Mesenchymal stem cell (in vitro differentiated cells and primary cell): Measurements from ENCODE around the gene CAMTA1.

Experiments
- DNase-seq: peaks from one replicate; pipeline ENCODE4 v3.0.0-alpha.2; 2013
- H2AFZ ChIP-seq: one replicate; pipeline ENCODE4 v1.6.1; 2013; ENCODE audit warnings: low read depth, mild to moderate bottlenecking, control low read depth, inconsistent platforms, low read length, moderate library complexity
- H2AK5ac ChIP-seq: 2 replicates; pipeline ENCODE4 v1.6.1; 2013; ENCODE audit warnings: low read length, moderate library complexity, mild to moderate bottlenecking, inconsistent platforms; ENCODE audit not compliant: severe bottlenecking
- H2BK120ac ChIP-seq: one replicate; pipeline ENCODE4 v1.6.1; 2013; ENCODE audit warnings: low read depth, mild to moderate bottlenecking, inconsistent platforms, low read length, moderate library complexity
- H2BK12ac ChIP-seq, 2 experiments: one replicate each; pipeline ENCODE4 v1.6.1; 2013; ENCODE audit warnings: inconsistent platforms in 2 of 2, low read length in 2 of 2, mild to moderate bottlenecking in 2 of 2, moderate library complexity in 2 of 2, control low read depth in 1 of 2
- H2BK15ac ChIP-seq: one replicate; pipeline ENCODE4 v1.6.1; 2013; ENCODE audit warnings: mild to moderate bottlenecking, low read depth, inconsistent platforms; ENCODE audit not compliant: poor library complexity, severe bottlenecking
- H2BK5ac ChIP-seq: 2 replicates; pipeline ENCODE4 v1.6.1; 2013; ENCODE audit warnings: low read depth, mild to moderate bottlenecking, low read length, control low read depth, inconsistent platforms; ENCODE audit not compliant: poor library complexity, severe bottlenecking
- H3K14ac ChIP-seq, 2 experiments: one replicate each; pipeline ENCODE4 v1.6.1; 2013; ENCODE audit warnings: inconsistent platforms in 2 of 2, low read length in 2 of 2, control low read depth in 1 of 2, mild to moderate bottlenecking in 1 of 2, moderate library complexity in 1 of 2
- H3K18ac ChIP-seq, 2 experiments: one replicate each; pipeline ENCODE4 v1.6.1; 2013; ENCODE audit warnings: inconsistent platforms in 2 of 2, low read length in 2 of 2, control low read depth in 1 of 2, low read depth in 1 of 2, mild to moderate bottlenecking in 1 of 2
- H3K23ac ChIP-seq, 2 experiments: one replicate each; pipeline ENCODE4 v1.6.1; 2013; ENCODE audit warnings: inconsistent platforms in 2 of 2, low read length in 2 of 2, mild to moderate bottlenecking in 2 of 2, moderate library complexity in 2 of 2, control low read depth in 1 of 2
- H3K27ac ChIP-seq: 2 replicates; pipeline ENCODE4 v1.5.1; 2013; ENCODE audit warnings: mild to moderate bottlenecking, moderate library complexity, low read length, control low read depth, inconsistent platforms; ENCODE audit not compliant: poor library complexity, severe bottlenecking
- H3K27me3 ChIP-seq, 2 experiments: 2 replicates each; pipeline versions ENCODE4 v1.6.1 to v1.7.0; 2013; ENCODE audit warnings: low read length in 2 of 2, mild to moderate bottlenecking in 2 of 2, moderate library complexity in 2 of 2, control low read depth in 1 of 2, inconsistent platforms in 1 of 2; ENCODE audit not compliant: control insufficient read depth in 1 of 2, insufficient read depth in 1 of 2
- H3K36me3 ChIP-seq, 2 experiments: 2 replicates each; pipeline versions ENCODE4 v1.6.1 to v1.7.0; 2013; ENCODE audit warnings: low read length in 2 of 2, control low read depth in 1 of 2, inconsistent platforms in 1 of 2, low read depth in 1 of 2, mild to moderate bottlenecking in 1 of 2; ENCODE audit not compliant: insufficient read depth in 2 of 2, control insufficient read depth in 1 of 2
- H3K4ac ChIP-seq, 2 experiments: one replicate each; pipeline ENCODE4 v1.6.1; 2013; ENCODE audit warnings: inconsistent platforms in 2 of 2, low read length in 2 of 2, mild to moderate bottlenecking in 2 of 2, moderate library complexity in 2 of 2, control low read depth in 1 of 2, low read depth in 1 of 2
- H3K4me1 ChIP-seq: 2 replicates; pipeline ENCODE4 v1.6.1; 2013; ENCODE audit warnings: low read depth, low read length, control low read depth; ENCODE audit not compliant: control insufficient read depth, insufficient read depth
- H3K4me2 ChIP-seq: 2 replicates; pipeline ENCODE4 v1.6.1; 2013; ENCODE audit warnings: low read length, mild to moderate bottlenecking, inconsistent platforms; ENCODE audit not compliant: poor library complexity, severe bottlenecking
- H3K4me3 ChIP-seq, 2 experiments: 2 replicates each; pipeline versions ENCODE4 v1.5.1 to v1.7.0; 2013; ENCODE audit warnings: low read length in 2 of 2, mild to moderate bottlenecking in 2 of 2, control low read depth in 1 of 2, low read depth in 1 of 2; ENCODE audit not compliant: insufficient read depth in 1 of 2
- H3K79me1 ChIP-seq: replicated peaks from 2 replicates; pipeline ENCODE4 v1.6.1; 2013; ENCODE audit warnings: mild to moderate bottlenecking, control low read depth, low read length, inconsistent platforms; ENCODE audit not compliant: poor library complexity, severe bottlenecking
- H3K9ac ChIP-seq: 2 replicates; pipeline ENCODE4 v1.7.0; 2013; ENCODE audit warnings: mild to moderate bottlenecking, low read length, moderate library complexity
- H3K9me3 ChIP-seq: 2 replicates; pipeline ENCODE4 v1.7.0; 2013; ENCODE audit warnings: mild to moderate bottlenecking, low read length; ENCODE audit not compliant: control insufficient read depth
- H4K8ac ChIP-seq: one replicate; pipeline ENCODE4 v1.6.1; 2013; ENCODE audit warnings: inconsistent platforms, mild to moderate bottlenecking, low read length, moderate library complexity
- H4K91ac ChIP-seq: one replicate; pipeline ENCODE4 v1.6.1; 2013; ENCODE audit warnings: mild to moderate bottlenecking, low read length, inconsistent platforms
- WGBS: methylation state at CpG from one replicate; pipeline ENCODE4 v1.1.7; 2013; ENCODE audit warnings: mixed read lengths; 5-methylcytosine and 5-hydroxymethylcytosine counted together

CAMTA1 gene

DNA sequence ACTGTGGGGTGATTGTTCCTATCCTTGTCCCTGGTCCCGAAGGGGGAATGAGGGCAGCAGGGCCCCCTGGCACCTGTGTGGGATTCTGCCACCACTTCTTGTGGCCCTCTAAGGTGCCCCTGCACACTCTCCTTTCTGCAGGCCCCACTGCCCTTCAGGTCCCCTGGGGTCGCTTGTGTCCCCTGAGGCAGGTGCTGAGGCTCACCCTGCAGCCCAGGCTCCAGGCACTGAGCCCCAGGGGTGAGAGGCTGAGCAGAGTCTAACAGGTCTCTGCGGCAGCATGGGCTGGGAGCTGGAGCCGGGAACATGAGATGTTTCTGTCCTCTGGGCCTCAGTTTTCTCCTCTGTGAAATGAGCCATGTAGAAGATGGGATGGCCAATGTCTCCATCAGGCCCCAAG is 774.9 kb downstream of the CAMTA1 start:
- Histone ChIP-seq H2BK15ac (no peak overlapping the region), H2AFZ (no peak overlapping the region), H3K4ac (no peak overlapping the region), H4K91ac (no peak overlapping the region), H3K4me1 (peaks cover 11% of the 10 kb centered on the region), H3K23ac (no peak overlapping the region), H3K27ac (no peak overlapping the region), H2BK120ac (no peak overlapping the region), H3K4me3 (no peak overlapping the region), H4K8ac (no peak overlapping the region), H2AK5ac (no peak overlapping the region), H3K27me3 (peaks cover 0 to 56% of the 10 kb centered on the region in 2 experiments), H3K9ac (no peak overlapping the region), H3K18ac (no peak overlapping the region), H3K9me3 (no peaks in the 10 kb centered on the region), H3K36me3 (peaks cover 0 to 3% of the 10 kb centered on the region in 2 experiments), H3K79me1 (no peaks in the 10 kb centered on the region), H2BK12ac (no peak overlapping the region), H2BK5ac (no peak overlapping the region), H3K14ac (no peak overlapping the region), H3K4me2 (no peak overlapping the region)
- DNase-seq, result no peak
- WGBS, result 90% methylated on average over 4 of the region's 4 CpGs

DNA sequence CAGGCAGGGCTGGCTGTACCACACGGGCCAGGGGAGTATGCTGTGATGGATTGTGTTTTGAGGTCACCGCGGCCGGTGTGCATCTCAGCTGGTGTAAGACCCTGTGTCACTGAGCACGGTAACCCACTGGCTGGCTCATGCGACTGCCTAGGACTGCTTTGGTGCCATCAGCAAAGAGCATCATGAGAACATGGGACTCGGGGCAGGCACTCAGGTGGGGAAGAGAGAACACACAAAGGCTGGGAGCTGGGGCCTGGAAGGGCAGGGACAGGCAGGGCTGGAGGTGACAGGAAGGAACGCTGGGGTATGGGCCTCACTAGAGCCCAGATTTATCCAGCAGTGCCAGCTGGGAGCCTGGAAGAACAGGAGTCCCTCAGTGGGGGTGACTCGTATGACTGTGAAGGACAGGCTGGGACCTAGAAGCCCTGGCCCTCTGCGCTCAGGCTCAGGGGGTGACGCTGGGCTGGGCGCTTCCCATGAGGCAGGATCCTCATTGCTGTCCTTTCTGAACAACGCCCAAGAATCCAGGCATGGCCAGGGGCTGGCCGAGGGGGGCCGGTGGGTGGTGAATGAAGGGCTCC is 775.4 kb downstream of the CAMTA1 start:
- WGBS, result 94% methylated on average over 15 of the region's 15 CpGs
- Histone ChIP-seq H3K23ac (no peak overlapping the region), H2BK120ac (no peak overlapping the region), H2AK5ac (no peak overlapping the region), H3K27me3 (peaks cover 0 to 51% of the 10 kb centered on the region in 2 experiments), H3K36me3 (peaks cover 0 to 3% of the 10 kb centered on the region in 2 experiments), H3K9me3 (no peaks in the 10 kb centered on the region), H2AFZ (no peak overlapping the region), H2BK15ac (no peak overlapping the region), H3K4me2 (no peak overlapping the region), H3K4me1 (peaks cover 11% of the 10 kb centered on the region), H3K27ac (no peak overlapping the region), H3K4me3 (no peak overlapping the region), H3K4ac (no peak overlapping the region), H2BK12ac (no peak overlapping the region), H2BK5ac (no peak overlapping the region), H4K91ac (no peak overlapping the region), H3K9ac (no peak overlapping the region), H3K18ac (no peak overlapping the region), H3K79me1 (no peaks in the 10 kb centered on the region), H4K8ac (no peak overlapping the region), H3K14ac (no peak overlapping the region)
- no peak for DNase-seq

DNA sequence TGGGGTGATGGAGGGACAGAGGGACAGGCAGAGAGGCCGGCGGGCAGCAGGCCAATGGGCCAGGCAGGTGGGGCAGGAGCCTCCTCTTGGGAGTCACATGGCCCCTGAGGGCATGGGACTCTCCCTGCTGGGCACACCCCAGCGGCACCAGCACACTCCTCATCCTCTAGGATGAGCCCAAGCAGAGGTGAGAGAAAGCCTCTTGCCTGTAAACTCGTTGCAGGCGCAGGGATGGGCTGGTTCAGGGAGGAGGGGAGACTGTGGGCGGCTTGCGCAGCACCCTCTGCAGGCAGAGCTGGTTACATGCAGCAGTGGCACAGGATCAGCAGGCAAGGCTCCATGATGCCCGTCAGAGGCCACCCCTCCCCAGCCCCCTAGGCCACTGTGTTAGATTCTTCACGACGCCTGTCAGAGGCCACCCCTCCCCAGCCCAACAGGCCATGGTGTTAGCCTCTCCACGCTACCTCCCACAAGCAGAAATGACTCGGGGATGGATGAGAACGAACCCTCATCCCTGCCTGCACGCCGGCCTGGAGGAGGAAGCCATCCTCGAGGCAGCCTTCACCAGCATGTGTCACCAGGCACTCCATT is 776.2 kb downstream of the CAMTA1 start:
- 57% methylated on average over 16 of the region's 16 CpGs for WGBS
- H3K79me1 ChIP-seq, result no peaks in the 10 kb centered on the region

DNA sequence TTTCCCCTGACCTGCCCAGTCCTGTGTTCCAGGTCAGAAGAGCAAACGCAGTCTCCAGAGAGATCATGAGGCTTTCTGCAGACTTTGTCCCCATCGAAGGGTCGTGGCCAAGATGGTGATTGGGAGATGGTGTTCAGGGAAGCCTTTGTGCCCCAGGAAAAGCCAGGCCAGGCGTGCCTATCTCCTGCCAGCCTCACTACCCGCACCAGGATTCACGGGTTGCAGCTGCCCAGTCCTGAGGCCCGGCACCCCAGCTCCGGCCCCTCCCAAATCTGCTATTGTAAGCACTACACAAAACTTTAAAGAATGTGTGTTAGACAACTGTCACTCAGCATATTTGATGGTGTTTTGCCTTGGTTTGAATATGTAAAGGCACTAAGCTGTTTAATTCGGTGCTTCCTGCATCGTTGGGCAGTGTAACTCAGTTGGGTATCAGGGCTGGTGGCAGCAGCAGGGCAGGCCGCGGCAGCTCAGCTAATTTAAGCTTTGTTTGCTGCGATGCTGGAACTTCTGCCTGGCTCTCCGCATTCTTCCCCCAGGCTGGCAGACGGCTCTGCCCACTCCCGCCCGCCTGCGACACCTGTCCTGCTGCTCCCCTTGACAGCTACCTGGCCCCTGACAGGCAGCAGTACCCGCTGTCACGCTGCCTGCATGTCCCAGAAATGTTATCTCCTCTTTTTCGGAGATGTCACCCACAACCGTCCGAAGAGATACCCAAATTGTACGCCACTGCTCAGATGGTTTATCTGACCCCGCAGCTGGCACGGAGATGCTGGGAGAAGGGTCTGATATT is 776.9 kb downstream of the CAMTA1 start:
- Histone ChIP-seq H3K36me3 (no peaks in the 10 kb centered on the region), H3K14ac (no peak overlapping the region), H2BK12ac (no peak overlapping the region), H3K4ac (no peak overlapping the region), H2AFZ (no peak overlapping the region), H4K91ac (no peak overlapping the region), H3K23ac (no peak overlapping the region), H3K27ac (no peak overlapping the region), H3K9ac (no peak overlapping the region), H3K79me1 (no peaks in the 10 kb centered on the region), H2AK5ac (no peak overlapping the region), H3K18ac (no peak overlapping the region), H3K27me3 (peaks cover 0 to 40% of the 10 kb centered on the region in 2 experiments), H3K4me2 (no peak overlapping the region), H2BK15ac (no peak overlapping the region), H3K9me3 (no peaks in the 10 kb centered on the region), H2BK5ac (no peak overlapping the region), H3K4me1 (peaks cover 5% of the 10 kb centered on the region), H4K8ac (no peak overlapping the region), H3K4me3 (no peak overlapping the region), H2BK120ac (no peak overlapping the region)
- WGBS, result 89% methylated on average over 25 of the region's 26 CpGs
- DNase-seq, result no peak

More for the DNA sequence above, 776.2 kb downstream of the CAMTA1 start:
- Histone ChIP-seq H2BK120ac (no peak overlapping the region), H2BK15ac (no peak overlapping the region), H2BK5ac (no peak overlapping the region), H3K18ac (no peak overlapping the region), H3K27ac (no peak overlapping the region), H3K4me1 (peaks cover 10% of the 10 kb centered on the region), H3K36me3 (peaks cover 0 to 2% of the 10 kb centered on the region in 2 experiments), H3K27me3 (peaks cover 0 to 43% of the 10 kb centered on the region in 2 experiments), H3K23ac (no peak overlapping the region), H2AFZ (no peak overlapping the region), H3K4me3 (no peak overlapping the region), H2BK12ac (no peak overlapping the region), H3K9ac (no peak overlapping the region), H3K4me2 (no peak overlapping the region), H4K91ac (no peak overlapping the region), H4K8ac (no peak overlapping the region), H2AK5ac (no peak overlapping the region), H3K4ac (no peak overlapping the region), H3K14ac (no peak overlapping the region), H3K9me3 (no peaks in the 10 kb centered on the region)
- DNase-seq, result peak; percentile 37
